Nephron (organoid): Measurements from ENCODE around the gene AP3S2.
"Not testable (repeated sequence)": the region's sequence is repeated elsewhere in the genome, so short reads cannot be mapped to it uniquely, and the experiment has no call there.

Experiments used
- H3K27ac Mint-ChIP-seq, 3 experiments: 2 replicates each; pipeline ENCODE4 v1.8.0; 2020; ENCODE audit warnings: mixed read lengths in 3 of 3, mild to moderate bottlenecking in 2 of 3, moderate library complexity in 1 of 3
- H3K27me3 Mint-ChIP-seq: 2 replicates; pipeline ENCODE4 v1.8.0; 2021; ENCODE audit warnings: low read depth, mild to moderate bottlenecking, moderate library complexity, mixed read lengths
- H3K36me3 Mint-ChIP-seq: 2 replicates; pipeline ENCODE4 v1.8.0; 2020; ENCODE audit warnings: low read depth, mixed read lengths
- H3K4me1 Mint-ChIP-seq: 2 replicates; pipeline ENCODE4 v1.8.0; 2020; ENCODE audit warnings: mixed read lengths
- H3K4me3 Mint-ChIP-seq, 3 experiments: 2 replicates each; pipeline ENCODE4 v1.8.0; 2020; ENCODE audit warnings: mild to moderate bottlenecking in 3 of 3, mixed read lengths in 3 of 3, moderate library complexity in 2 of 3
- H3K9me3 Mint-ChIP-seq: 2 replicates; pipeline ENCODE4 v1.8.0; 2020; ENCODE audit warnings: mixed read lengths
- TF ChIP-seq, protein P1 (sequence below), 3 experiments: fragments of 200-600 bp; sonication (generic); IDR thresholded peaks; one replicate each; pipeline ENCODE4 v1.5.0; 2021; ENCODE audit warnings: antibody characterized with exemption in 3 of 3; ENCODE audit not compliant: unreplicated experiment in 3 of 3

AP3S2 gene

DNA sequence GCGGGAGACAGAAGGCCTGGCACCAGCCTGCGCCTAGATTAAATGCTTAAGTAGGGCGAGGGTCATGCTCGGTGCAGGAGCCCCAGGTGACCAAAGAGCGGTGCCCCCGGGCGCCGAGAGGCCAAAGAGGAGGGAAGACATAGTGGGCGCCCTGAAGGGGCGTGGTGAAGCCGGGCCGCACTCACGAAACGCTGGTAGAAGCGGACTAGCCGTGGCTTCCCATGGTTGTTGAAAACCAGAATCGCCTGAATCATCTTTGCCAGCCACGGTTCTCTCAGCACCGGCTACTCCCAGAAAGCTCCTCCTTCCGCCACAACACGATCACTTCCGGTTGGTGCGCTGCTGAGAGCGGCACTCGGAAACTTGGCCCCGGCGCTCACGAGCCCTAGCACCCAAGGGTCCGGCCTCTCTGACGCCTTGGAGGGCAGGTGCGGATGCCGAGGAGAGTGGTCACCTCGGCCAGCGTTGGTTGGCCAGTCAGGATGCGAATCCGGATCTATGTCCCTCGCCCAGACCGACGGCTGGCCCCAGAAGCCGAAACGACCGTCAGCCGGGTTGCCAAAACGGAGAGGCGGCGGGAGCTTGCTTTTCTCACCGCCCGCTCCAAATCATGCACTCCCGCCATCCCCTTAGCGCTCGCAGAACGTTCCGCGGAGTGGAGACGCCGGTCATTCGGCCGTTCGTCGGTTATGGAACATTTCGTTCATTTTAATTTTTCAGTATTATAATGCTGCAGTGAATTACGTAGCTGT, at the start of gene AP3S2:
TSS of gene AP3S2 (minus strand) at position 299 of the 752 bp plus-strand sequence. CDS start at position 254, 45 bp downstream.
- TF ChIP-seq, protein P1, sequence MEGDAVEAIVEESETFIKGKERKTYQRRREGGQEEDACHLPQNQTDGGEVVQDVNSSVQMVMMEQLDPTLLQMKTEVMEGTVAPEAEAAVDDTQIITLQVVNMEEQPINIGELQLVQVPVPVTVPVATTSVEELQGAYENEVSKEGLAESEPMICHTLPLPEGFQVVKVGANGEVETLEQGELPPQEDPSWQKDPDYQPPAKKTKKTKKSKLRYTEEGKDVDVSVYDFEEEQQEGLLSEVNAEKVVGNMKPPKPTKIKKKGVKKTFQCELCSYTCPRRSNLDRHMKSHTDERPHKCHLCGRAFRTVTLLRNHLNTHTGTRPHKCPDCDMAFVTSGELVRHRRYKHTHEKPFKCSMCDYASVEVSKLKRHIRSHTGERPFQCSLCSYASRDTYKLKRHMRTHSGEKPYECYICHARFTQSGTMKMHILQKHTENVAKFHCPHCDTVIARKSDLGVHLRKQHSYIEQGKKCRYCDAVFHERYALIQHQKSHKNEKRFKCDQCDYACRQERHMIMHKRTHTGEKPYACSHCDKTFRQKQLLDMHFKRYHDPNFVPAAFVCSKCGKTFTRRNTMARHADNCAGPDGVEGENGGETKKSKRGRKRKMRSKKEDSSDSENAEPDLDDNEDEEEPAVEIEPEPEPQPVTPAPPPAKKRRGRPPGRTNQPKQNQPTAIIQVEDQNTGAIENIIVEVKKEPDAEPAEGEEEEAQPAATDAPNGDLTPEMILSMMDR (IDR thresholded peaks at IDR 0.05; ENCODE audit: unreplicated experiment in 3 of 3) = no peak
- Mint-ChIP-seq H3K27ac (peak within 1 kb of the TSS; percentile 93 to 97 (median 93)), H3K4me1 (peaks cover 26% of the 10 kb centered on the region), H3K36me3 (peaks cover 3% of the 10 kb centered on the region), H3K9me3 (no peaks in the 10 kb centered on the region), H3K4me3 (peak within 1 kb of the TSS; percentile 94 to 99 (median 96)), H3K27me3 (no peaks in the 10 kb centered on the region)

DNA sequence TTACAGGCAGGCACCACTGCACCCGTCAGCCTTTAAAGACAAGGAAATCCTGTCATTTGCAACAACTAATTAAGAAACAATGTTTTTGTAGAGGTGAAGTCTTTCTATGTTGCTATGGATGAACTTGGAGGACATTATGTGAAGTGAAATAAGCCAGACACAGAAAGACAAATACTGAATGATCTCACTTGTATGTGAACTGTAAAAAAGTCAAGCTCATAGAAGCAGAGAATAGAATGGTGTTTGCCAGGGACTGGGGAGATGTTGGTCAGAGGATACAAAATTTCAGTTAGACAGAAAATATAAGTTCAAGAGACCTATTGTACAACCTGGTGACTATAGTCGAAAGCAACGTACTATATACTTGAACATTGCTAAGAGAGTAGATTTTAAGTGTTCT, 46.1 kb upstream of the AP3S2 start:
- TF ChIP-seq, protein P1 (IDR thresholded peaks at IDR 0.05; ENCODE audit: unreplicated experiment in 3 of 3) = no peak
- Mint-ChIP-seq H3K4me3 (no peak overlapping the region), H3K27me3 (no peaks in the 10 kb centered on the region), H3K4me1 (no peaks in the 10 kb centered on the region), H3K27ac (no peak overlapping the region), H3K9me3 (peaks cover 1% of the 10 kb centered on the region), H3K36me3 (no peaks in the 10 kb centered on the region)

DNA sequence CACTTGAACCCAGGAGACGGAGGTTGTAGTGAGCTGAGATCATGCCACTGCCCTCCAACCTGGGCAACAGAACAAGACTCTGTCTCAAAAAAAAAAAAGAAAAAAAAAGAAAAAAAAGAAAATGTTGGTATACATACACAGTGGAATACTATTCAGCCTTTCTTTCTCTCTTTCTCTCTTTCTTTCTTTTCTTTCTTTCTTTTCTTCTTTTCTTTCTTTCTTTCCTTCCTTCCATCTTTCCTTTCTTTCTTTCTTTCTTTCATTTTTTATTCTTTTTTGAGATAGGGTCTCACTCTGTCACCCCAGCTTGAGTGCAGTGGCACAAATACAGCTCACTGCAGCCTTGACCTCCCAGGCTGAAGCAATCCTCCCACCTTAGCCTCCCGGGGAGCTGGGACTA, 45.6 kb upstream of the AP3S2 start:
- not testable (repeated sequence) for H3K4me3 Mint-ChIP-seq, H3K27me3 Mint-ChIP-seq, H3K36me3 Mint-ChIP-seq, H3K27ac Mint-ChIP-seq, H3K4me1 Mint-ChIP-seq, H3K9me3 Mint-ChIP-seq

DNA sequence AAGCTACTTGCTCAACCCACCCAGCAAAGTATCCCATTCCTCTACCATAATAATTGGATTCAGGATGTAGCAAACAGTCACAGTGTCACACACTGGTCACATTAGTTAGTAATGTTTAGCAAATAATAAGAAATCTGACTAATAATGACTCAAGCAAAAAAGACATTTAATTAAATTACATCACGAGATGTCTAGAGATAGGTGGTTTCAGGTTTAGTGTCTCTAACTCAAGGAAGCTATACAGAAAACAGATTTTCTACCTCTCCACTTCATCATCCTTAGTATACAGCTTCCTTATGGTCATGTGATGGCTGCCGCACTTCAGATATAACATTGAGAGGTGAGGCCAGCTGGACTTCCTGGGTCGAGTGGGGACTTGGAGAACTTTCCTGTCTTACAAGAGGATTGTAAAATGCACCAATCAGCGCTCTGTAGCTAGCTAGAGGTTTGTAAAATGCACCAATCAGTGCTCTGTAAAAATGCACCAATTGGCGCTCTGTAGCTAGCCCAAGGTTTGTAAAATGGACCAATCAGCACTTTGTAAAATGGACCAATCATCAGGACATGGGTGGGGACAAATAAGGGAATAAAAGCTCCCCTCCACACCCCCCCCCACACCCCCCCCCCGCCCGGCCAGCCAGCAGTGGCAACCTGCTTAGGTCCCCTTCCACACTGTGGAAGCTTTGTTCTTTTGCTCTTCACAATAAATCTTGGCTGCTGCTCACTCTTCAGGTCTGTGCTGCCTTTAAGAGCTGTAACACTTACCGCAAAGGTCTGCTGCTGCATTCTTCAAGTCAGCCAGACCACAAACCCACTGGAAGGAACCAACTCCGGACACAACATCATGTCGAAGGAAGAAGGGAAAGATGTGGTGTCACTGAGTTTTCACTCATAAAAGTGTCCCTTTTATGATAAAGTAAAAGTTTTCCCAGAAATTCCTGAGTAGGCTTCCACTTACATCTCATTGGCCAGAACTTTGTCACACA, 43.9 kb upstream of the AP3S2 start:
- no peaks in the 10 kb centered on the region for H3K27me3 Mint-ChIP-seq
- H3K9me3 Mint-ChIP-seq = no peaks in the 10 kb centered on the region
- TF ChIP-seq, protein P1 (IDR thresholded peaks at IDR 0.05; ENCODE audit: unreplicated experiment in 3 of 3) = no peak
- no peaks in the 10 kb centered on the region for H3K36me3 Mint-ChIP-seq
- no peaks in the 10 kb centered on the region for H3K4me1 Mint-ChIP-seq
- H3K27ac Mint-ChIP-seq = no peak overlapping the region
- H3K4me3 Mint-ChIP-seq = no peak overlapping the region

DNA sequence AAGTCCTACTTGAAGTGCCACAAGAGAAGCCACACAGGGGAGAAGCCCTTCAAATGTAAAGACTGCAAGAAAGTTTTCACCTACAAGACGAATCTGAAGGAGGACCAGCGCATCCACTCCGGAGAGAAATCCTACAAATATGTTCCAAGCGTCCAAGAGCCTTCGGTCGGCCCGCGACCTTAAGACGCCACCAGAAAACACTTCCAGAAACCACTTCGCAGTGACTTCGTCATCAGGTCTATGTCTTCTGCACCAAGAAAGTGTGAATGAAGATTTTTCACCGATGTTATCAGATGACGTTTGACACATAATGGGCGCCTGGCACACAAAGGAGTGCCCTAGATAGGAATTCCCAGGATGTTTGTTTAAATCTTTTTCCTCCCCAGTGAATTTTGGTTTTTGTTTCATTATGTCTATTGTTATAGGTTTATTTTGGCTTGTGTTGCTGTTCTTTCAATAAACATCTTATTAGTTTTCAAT, 43.0 kb upstream of the AP3S2 start:
- Mint-ChIP-seq H3K27ac (no peak overlapping the region), H3K36me3 (no peaks in the 10 kb centered on the region), H3K4me1 (no peaks in the 10 kb centered on the region), H3K9me3 (no peaks in the 10 kb centered on the region), H3K4me3 (no peak overlapping the region), H3K27me3 (no peaks in the 10 kb centered on the region)
- TF ChIP-seq, protein P1 (IDR thresholded peaks at IDR 0.05; ENCODE audit: unreplicated experiment in 3 of 3) = no peak

DNA sequence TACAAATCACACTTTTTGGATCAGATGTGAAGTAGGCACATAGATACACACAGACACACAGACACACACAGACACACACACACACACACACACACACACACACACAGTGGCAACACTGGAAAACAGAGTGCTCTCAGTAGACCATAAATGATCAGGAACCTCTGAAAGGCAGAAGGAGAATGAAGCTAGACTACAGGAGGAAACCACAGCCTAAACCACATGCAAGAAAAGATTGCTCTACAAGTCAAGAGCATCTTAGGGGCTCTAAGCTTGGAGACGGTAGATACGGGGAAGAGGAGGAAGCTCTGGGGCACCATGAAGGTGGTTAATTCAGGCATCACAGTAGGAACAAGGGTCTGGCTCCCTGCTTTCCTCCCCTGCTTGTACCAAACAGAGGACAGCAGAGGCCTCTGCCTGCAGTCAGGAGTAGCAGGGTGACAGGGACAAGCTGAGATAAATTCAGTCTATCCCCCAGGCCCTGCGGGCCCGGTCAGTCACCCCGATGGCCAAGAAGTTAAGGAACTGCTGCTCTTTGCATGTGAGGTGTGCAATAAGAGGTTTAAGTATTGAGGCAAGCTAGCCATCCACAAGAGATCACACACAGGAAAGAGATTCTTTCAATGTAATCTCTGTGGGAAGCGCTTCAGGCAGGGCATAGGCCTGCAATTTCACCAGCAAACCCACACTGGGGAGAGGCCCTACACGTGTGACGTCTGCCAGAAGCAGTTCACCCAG, 42.4 kb upstream of the AP3S2 start:
- Mint-ChIP-seq H3K9me3 (no peaks in the 10 kb centered on the region), H3K36me3 (no peaks in the 10 kb centered on the region), H3K4me1 (no peaks in the 10 kb centered on the region), H3K27me3 (no peaks in the 10 kb centered on the region), H3K4me3 (no peak overlapping the region), H3K27ac (no peak overlapping the region)
- TF ChIP-seq, protein P1 (IDR thresholded peaks at IDR 0.05; ENCODE audit: unreplicated experiment in 3 of 3) = no peak
